NCI-H2227 (cell line): ENCODE data around the gene CD164L2.
"Not testable (repeated sequence)": the region's sequence is repeated elsewhere in the genome, so short reads cannot be mapped to it uniquely, and the experiment has no call there.

Source experiments
- DNase-seq: peaks from one replicate; lab custom pipeline; 2025; ENCODE audit not compliant: unreplicated experiment; lab: John Stamatoyannopoulos, UW

CD164L2 gene

GRCh38 chr1:27391511-27392095 lies 8.5 kb upstream of the CD164L2 start:
- peak; percentile 79 for DNase-seq

- peak; percentile 68 for DNase-seq
These were observed 5.3 kb upstream of the CD164L2 start for GRCh38 chr1:27388337-27389005.

- DNase-seq = not testable (repeated sequence)
These were observed 1.7 kb upstream of the CD164L2 start for GRCh38 chr1:27384797-27385196.

- no peak for DNase-seq
These were observed 528 bp upstream of the CD164L2 start for GRCh38 chr1:27383661-27384060.

GRCh38 chr1:27381969-27382762 lies 967 bp downstream of the CD164L2 start:
- DNase-seq = no peak

- DNase-seq = no peak
These were observed 2.1 kb downstream of the CD164L2 start for GRCh38 chr1:27380766-27381733.

GRCh38 chr1:27380224-27380623 lies 2.9 kb downstream of the CD164L2 start:
- no peak for DNase-seq

- DNase-seq = no peak
These were observed 3.5 kb downstream of the CD164L2 start for GRCh38 chr1:27379564-27380122.

- no peak for DNase-seq
These were observed 5.2 kb downstream of the CD164L2 start for GRCh38 chr1:27377760-27378495.

GRCh38 chr1:27374362-27375086 lies 8.6 kb downstream of the CD164L2 start, which contains the start of gene FCN3:
Gene FCN3 (minus strand): TSS chr1:27374824. CDS start chr1:27374818, 6 bp downstream.
- DNase-seq = no peak

- DNase-seq = no peak
These were observed 10.1 kb downstream of the CD164L2 start for GRCh38 chr1:27372808-27373690.

GRCh38 chr1:27372022-27372807 lies 10.9 kb downstream of the CD164L2 start:
- DNase-seq = no peak

- peak; percentile 21 for DNase-seq
These were observed 14.1 kb downstream of the CD164L2 start for GRCh38 chr1:27368869-27369582.

GRCh38 chr1:27367160-27367650 lies 15.9 kb downstream of the CD164L2 start:
- DNase-seq = no peak

- peak; percentile 86 for DNase-seq
These were observed 16.5 kb downstream of the CD164L2 start, which contains the start of gene MAP3K6 for GRCh38 chr1:27366411-27367159. Gene MAP3K6 (minus strand): TSS chr1:27366961. CDS start chr1:27366597, 364 bp downstream.

GRCh38 chr1:27366113-27366410 lies 17.1 kb downstream of the CD164L2 start:
- DNase-seq = peak; percentile 91
